Osteocyte (in vitro differentiated cells): ENCODE data around the gene AMBRA1. TPM values are rescaled to one million over a fixed set of nuclear protein-coding genes. Genes with fewer than 3 reads are reported as not detected.
A peak's percentile ranks its signal among the peaks of the same experiment; 100 is the strongest.

ENCODE experiments used
- DNase-seq: peaks from one replicate; pipeline ENCODE4 v3.0.0; 2021; ENCODE audit warnings: mixed read lengths; ENCODE audit not compliant: unreplicated experiment; ENCODE audit errors: extremely low spot score
- H3K27ac Mint-ChIP-seq: one replicate; pipeline ENCODE4 v1.8.0; 2021; ENCODE audit warnings: mild to moderate bottlenecking, mixed read lengths; ENCODE audit not compliant: unreplicated experiment
- H3K27me3 Mint-ChIP-seq: one replicate; pipeline ENCODE4 v1.8.0; 2021; ENCODE audit warnings: mixed read lengths; ENCODE audit not compliant: unreplicated experiment
- H3K36me3 Mint-ChIP-seq: one replicate; pipeline ENCODE4 v1.8.0; 2021; ENCODE audit warnings: mixed read lengths; ENCODE audit not compliant: unreplicated experiment
- H3K4me1 Mint-ChIP-seq: one replicate; pipeline ENCODE4 v1.8.0; 2021; ENCODE audit warnings: mixed read lengths; ENCODE audit not compliant: unreplicated experiment
- H3K4me3 Mint-ChIP-seq: one replicate; pipeline ENCODE4 v1.8.0; 2021; ENCODE audit warnings: mild to moderate bottlenecking, moderate library complexity, mixed read lengths; ENCODE audit not compliant: unreplicated experiment
- H3K9me3 Mint-ChIP-seq: one replicate; pipeline ENCODE4 v1.8.0; 2021; ENCODE audit warnings: mixed read lengths; ENCODE audit not compliant: unreplicated experiment
- CTCF ChIP-seq: fragments of 200-600 bp; sonication (generic); IDR thresholded peaks from 2 replicates; pipeline ENCODE4 v1.5.0; 2021; ENCODE audit warnings: antibody characterized with exemption, mild to moderate bottlenecking, moderate library complexity
- microRNA-seq: library from miRNA; unstranded; fragments of <30 nt; microRNA quantifications from one replicate; pipeline ENCODE4 v1.1.0, GENCODE V29; 2020; ENCODE audit not compliant: unreplicated experiment
- total RNA-seq: library from RNA; stranded (reverse); gene quantifications from 2 replicates; pipeline ENCODE4 v1.2.1, GENCODE V29; 2021

Gene AMBRA1
- total RNA-seq, 1 donor from 2014 or later = 32.1 TPM

- peaks cover under 1% of the 10 kb centered on the region for H3K27me3 Mint-ChIP-seq
- peak overlapping the region; percentile 75 for H3K4me3 Mint-ChIP-seq
- peak overlapping the region; percentile 42 for H3K27ac Mint-ChIP-seq
- no peak for TF ChIP-seq CTCF
- H3K4me1 Mint-ChIP-seq = peaks cover 39% of the 10 kb centered on the region
- H3K36me3 Mint-ChIP-seq = no peaks in the 10 kb centered on the region
- H3K9me3 Mint-ChIP-seq = no peaks in the 10 kb centered on the region
- no peak for DNase-seq
Observed at GRCh38 chr11:46348566-46349401, 245.0 kb downstream of the AMBRA1 start.

- peaks cover 4% of the 10 kb centered on the region for H3K27me3 Mint-ChIP-seq
- TF ChIP-seq CTCF = no peak
- DNase-seq = no peak
- peak overlapping the region; percentile 75 for H3K4me3 Mint-ChIP-seq
- H3K36me3 Mint-ChIP-seq = no peaks in the 10 kb centered on the region
- no peaks in the 10 kb centered on the region for H3K9me3 Mint-ChIP-seq
- H3K27ac Mint-ChIP-seq = peak overlapping the region; percentile 41
- peaks cover 38% of the 10 kb centered on the region for H3K4me1 Mint-ChIP-seq
Observed at GRCh38 chr11:46347637-46348311, 246.0 kb downstream of the AMBRA1 start.

- Mint-ChIP-seq H3K36me3 (no peaks in the 10 kb centered on the region), H3K4me3 (peak within 1 kb of the TSS; percentile 75), H3K27ac (peak within 1 kb of the TSS; percentile 41), H3K4me1 (peaks cover 39% of the 10 kb centered on the region), H3K9me3 (no peaks in the 10 kb centered on the region), H3K27me3 (peaks cover 4% of the 10 kb centered on the region)
- TF ChIP-seq CTCF = peak; percentile 83
- peak; percentile 97 for DNase-seq
Observed at GRCh38 chr11:46346886-46347636, 246.8 kb downstream of the AMBRA1 start, which contains the start of gene DGKZ. DGKZ (plus strand) TSS chr11:46347463; CDS start chr11:46347660, 197 bp downstream.

Small RNA genes within 50 kb of the gene (microRNA-seq; reads per million reads assigned to microRNA genes)
- not detected for gene MIR3160-1
- gene MIR3160-2 = not detected
- gene MIR4688 = not detected

Other genes with a start within 250 kb of the AMBRA1 start
- gene DGKZ, start 246.6 kb downstream of the AMBRA1 start, total RNA-seq = 48.6 and 49.9 TPM in 2 replicates
- gene MDK, start 212.4 kb downstream of the AMBRA1 start, total RNA-seq = 163 and 171 TPM in 2 replicates
- gene CHRM4, start 202.2 kb downstream of the AMBRA1 start, total RNA-seq = 0.21 TPM in 1 of 2 replicates, not detected in the other
- gene HARBI1, start 23.2 kb upstream of the AMBRA1 start, total RNA-seq = 6.1 and 6.7 TPM in 2 replicates
- 87.2 and 88.6 TPM in 2 replicates for gene ATG13, start 23.5 kb upstream of the AMBRA1 start, total RNA-seq
- 97.2 and 98.1 TPM in 2 replicates for gene ARHGAP1, start 106.6 kb upstream of the AMBRA1 start, total RNA-seq
- gene ZNF408, start 107.0 kb upstream of the AMBRA1 start, total RNA-seq = 11.2 and 14.5 TPM in 2 replicates
- gene F2, start 125.2 kb upstream of the AMBRA1 start, total RNA-seq = 0.19 TPM in 1 of 2 replicates, not detected in the other